NCI-H187 treated with DMSO at 0.1 percent for 48 hours (cell line): ENCODE results near the gene HES5.
A peak's percentile ranks its signal among the peaks of the same experiment; 100 is the strongest.

Experiments
- DNase-seq: peaks from one replicate; lab custom pipeline; 2025; lab: John Stamatoyannopoulos, UW

HES5 gene

GRCh38 chr1:2546515-2547209 lies 16.6 kb upstream of the HES5 start:
- DNase-seq = no peak

DNA sequence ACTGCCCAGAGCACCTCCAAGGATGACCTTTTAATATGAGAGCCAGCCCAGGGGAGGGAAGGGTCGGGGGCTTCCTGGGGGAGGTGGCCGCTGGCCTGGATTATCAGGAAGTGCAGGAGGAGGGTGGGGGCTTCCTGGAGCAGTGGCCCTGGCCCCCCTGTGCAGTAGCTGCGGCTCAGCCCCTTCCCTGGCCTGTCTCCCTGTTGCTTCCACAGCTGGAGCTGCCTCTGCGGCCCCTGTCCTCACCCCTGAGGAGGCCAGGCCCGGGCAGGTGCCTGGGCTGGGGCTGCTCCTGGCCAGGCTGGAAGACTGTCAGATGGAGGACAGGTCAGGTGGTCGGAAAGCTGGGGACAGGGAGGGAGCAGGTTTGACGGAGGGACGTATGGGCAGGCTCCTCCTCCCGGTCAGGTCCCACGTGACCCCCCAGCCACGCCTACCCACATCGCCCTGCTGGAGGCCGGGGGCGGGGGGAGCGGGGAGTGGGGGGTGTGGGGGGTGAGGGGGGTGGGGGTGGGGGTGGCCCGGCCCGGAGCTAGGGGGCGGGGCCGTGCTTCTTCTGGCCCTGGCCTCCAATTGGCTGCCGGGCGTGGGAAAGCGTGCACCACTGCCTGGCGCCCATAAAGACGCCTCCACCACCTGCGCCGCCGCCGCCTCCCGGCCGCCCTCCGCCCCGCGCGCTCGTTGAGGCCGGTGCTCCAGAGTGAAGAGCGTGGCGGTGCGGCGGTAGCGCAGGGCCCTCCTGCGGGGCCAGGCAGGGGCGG lies 15.9 kb upstream of the HES5 start:
- DNase-seq = peak; percentile 43

DNA sequence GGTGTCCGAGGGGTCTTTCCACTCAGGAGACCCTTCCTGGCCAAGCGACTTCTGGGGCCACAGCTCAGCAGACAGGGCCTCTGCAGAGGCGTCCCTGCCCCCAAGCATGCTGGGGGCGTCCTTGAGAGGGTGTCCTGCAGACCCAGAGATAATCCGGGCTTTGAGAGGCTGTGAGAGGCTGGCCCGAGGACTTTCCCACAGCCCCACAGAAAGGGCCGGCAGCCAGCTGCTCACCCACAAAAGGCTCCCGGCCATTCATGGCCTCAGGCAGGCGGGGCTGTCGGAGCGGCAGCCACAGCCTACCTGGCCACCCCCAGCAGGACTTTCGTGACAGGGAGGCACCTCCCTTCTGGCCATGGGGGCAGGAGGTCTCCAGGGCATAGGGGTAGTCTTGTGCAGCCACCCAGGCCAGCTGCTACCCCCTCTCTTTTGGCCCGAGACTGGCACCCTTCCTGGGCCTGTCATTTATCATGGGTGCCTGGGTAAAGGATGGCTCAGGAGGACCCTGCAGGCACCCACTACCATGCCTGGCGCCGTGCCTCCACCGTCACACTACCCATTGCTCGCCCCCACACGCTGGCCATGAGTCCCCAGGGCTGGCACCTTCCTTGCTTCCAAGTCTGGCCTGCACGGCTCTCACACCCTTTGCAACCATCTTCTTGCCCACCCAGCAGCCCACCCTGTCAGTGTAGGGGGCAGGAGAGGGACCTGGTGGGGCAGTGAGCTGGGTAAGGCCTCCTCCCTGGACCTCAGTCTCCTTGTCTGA lies 15.0 kb upstream of the HES5 start:
- no peak for DNase-seq

- no peak for DNase-seq
These were observed 14.2 kb upstream of the HES5 start for GRCh38 chr1:2544093-2544874.

DNA sequence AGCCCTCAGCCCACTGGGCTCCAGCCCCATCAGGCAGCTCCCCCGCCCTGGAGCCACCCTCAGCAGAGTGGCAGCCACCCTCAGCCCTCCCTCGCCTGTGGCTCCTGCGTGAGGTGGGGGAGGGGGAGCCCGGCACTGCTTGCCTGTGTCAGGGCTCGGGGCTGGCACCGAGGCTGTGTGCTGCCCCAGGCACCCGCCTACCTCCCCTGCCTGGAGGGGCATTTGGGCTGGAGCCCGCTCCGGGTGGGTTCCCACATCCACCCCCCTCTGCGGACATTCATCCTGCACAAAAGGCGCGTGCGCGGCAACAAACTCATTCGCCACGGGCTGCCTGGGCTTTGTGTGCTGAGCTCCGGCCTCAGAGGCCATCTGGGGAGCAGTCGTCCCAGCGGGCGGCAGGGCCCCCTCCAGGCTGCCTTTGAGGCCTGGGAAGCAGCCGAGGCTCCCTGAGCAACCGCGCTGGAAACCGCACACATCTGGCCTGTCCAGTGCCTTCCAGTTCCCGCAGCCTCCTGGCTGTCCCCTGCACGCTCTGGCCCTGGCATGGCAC lies 13.6 kb upstream of the HES5 start:
- no peak for DNase-seq

DNA sequence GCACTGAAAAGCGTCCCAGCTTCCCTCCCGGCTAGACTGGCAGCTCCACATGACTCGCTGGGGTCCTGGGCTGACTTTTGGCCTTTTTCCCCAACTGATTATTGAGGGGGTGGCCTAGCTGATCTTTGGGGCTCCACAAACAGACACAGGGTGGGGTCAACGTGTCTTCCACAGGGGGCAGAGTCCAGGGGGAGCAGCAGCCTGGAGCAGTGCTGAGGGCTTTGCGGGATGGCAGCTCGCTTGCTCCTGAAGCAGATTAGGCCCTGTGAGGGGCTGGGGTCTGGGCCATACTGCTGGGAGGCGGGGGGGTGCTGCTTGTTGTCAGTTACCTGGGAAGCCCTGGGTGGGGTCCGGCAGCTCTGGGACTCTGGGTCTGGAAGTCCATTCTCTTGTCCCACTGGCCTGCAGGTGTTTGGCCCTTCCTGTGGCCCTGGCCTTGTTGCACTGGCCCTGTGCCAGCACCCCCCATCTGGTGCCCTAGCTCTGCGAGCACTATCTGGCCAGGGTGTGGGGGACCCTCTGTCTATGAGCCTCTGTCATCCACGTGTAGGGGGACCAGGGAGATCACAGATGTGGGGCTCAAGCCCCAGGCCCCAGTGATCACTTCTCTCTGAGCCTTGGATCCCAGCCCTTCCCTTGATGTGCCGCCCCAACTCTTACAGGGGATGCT lies 12.3 kb upstream of the HES5 start:
- DNase-seq = no peak

DNA sequence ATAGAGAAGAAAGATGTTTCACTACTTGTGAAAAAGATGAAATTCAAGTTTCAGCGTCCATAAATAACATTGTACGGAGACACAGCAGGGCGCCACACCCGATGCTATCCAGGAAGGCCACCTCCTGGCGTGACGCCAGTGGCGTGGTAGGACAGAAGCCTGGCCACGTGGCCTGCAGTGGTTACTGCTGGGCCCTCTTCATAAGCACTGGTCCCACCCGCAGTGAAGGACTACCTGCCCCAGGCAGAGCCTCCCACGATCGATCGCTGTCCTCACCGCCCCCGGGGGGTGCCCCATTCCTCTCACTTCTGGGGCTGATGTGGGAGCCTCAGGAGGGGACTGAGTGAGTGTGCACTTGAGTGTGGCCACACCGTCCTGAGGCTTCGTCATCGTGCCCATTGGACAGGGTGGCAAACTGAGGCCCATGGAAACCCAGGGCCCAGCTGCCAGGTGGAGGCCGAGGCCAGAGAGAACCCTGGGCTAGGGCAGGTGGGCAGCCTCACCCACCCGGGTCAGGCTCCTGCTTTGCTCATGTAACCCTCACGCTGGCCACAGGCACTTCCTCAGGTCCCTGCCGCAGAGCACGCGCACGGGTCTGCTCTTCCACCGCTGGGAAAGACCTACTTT lies 11.7 kb upstream of the HES5 start:
- DNase-seq = no peak

DNA sequence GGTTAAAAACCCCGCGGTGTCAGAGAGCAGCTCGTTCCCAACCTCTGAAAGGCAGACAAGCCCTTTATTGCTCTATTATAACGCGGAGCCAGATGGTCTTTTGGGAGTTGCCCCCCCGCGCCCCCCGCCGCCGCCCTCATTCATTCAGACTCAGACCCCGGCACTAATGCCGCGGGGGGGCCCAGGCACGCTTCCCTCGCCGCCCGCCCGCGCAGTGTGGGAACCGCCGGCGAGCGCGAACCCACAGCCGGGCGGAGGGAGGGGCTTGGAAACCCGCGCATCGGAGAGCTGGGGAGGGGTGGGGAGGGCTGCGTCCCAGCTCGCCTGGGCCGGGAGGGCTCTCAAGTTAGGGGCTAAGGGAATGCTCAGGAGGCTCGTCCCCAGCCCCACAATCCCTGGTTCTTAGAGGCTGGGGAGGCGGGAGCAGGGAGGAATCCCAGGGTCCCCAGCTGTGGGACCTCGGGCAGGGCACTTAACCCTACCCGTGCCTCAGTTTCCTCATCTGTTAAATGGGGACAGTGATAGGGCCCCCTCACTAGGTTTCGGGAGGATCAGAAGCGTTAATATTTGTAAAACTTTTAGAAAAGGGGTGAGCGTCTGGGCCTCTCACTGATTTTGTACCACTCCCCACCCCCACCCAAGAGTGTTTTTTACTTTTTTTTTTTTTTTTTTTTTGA lies 10.9 kb upstream of the HES5 start:
- DNase-seq = no peak

- DNase-seq = no peak
These were observed 9.3 kb upstream of the HES5 start for GRCh38 chr1:2539312-2539907.

DNA sequence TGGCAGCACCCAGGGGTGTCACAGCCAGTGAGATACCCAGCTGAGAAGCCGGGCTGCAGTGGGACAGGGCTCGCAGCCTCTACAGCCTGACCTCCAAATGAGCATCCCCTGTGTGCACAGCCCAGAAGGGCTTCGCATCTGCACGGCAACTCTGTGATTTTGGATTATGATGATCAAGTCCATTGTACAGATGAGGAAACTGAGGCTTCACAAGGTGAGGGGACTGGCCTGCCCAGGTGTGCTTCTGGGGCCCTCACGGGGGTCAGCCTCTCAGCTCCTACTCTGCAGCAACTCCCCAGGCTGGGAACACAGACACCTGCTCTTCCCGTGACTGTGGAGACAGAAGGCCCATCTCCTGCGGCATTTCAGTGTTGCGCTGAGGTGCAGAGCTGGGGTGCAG lies 8.8 kb upstream of the HES5 start:
- no peak for DNase-seq

GRCh38 chr1:2538376-2538775 lies 8.3 kb upstream of the HES5 start:
- no peak for DNase-seq

- no peak for DNase-seq
These were observed 7.7 kb upstream of the HES5 start for GRCh38 chr1:2537784-2538115.

DNA sequence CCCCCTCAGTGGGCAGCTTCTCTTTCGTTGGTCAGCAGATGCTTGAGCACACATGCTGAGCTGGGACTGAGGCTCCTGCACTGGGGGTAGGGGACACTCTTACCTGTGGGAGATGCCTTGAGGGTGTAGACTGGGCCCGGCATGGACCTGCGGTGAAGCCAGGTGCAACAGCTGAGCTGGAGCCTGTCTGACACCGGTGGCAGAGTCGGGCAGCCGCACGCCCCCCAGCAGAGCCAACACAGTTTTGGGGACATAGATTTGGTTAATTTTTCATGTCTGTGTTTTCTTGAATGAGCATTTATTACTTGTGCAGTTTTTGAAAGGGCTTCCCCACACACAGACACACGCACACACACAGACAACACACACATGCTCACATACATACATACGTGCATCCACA lies 5.9 kb upstream of the HES5 start:
- no peak for DNase-seq

- DNase-seq = no peak
These were observed 5.4 kb upstream of the HES5 start for GRCh38 chr1:2535455-2535854.

GRCh38 chr1:2534687-2535441 lies 4.8 kb upstream of the HES5 start:
- DNase-seq = peak; percentile 40

DNA sequence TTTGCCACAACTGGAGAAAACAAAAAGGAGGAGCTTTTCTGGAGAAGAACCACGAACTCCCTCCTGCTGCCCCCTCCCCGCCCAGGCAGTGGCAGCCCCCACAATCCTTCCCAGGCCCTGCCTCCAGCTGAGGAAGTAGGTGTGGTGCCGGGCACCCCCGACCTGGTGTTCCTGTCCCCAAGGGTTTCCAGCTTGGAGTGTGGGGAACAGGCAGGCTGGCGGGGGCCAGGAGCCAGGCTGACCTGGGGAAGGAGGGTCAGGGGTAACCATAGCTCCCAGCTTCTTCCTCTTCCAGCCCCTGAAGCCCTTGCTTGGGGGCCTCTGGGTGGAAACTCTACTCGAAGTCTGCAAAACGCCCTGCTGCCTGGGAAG lies 4.2 kb upstream of the HES5 start:
- DNase-seq = no peak

DNA sequence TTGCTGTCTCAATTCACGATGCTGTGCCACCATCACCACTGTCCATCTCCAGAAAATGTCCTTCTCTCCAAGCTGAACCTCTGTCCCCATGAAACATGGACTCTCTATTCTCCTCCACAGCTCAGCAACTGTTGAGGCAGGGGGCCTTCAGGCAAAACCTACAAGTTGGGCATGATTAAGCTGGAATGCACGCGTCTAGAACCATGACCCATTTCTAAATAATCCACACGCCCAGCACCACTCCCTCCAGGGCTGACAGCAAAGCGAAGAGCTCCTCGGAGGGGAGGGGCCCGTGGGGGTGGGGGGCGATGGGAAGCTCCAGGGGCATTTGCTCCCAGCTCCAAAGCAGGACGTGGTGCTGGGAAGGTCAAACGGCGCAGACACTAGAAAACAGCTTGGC lies 3.3 kb upstream of the HES5 start:
- DNase-seq = no peak

GRCh38 chr1:2532485-2533160 lies 2.6 kb upstream of the HES5 start:
- no peak for DNase-seq
